ENCODE measurements around the gene N4BP2L1. TPM values are rescaled to one million over a fixed set of nuclear protein-coding genes. Genes with fewer than 3 reads are reported as not detected.
"Not testable (repeated sequence)": the region's sequence is repeated elsewhere in the genome, so short reads cannot be mapped to it uniquely, and the experiment has no call there.

Gene N4BP2L1
- total RNA-seq, 2 experiments from 2014 or later: 22.1 to 24.0 TPM

GRCh38 chr13:32384702-32385101 is 43.2 kb downstream of the N4BP2L1 start:
- Mint-ChIP-seq H3K9me3 (no peaks in the 10 kb centered on the region), H3K27ac (no peak overlapping the region), H3K4me1 (ENCODE audit: low read depth) (no peaks in the 10 kb centered on the region), H3K27me3 (no peaks in the 10 kb centered on the region), H3K4me3 (no peak overlapping the region), H3K36me3 (peaks cover 6% of the 10 kb centered on the region)
- DNase-seq: no peak
- CTCF ChIA-PET: interaction anchor here (1.0 kb wide), 1 partner anchor 266 kb away, joined by 3 read pairs; no protein-coding TSS in a partner anchor
- POLR2A ChIA-PET: no interaction called here
- intact Hi-C loops (cut with micrococcal nuclease): no loop called here

GRCh38 chr13:32383836-32384618 is 43.9 kb downstream of the N4BP2L1 start:
- Mint-ChIP-seq H3K27ac (no peak overlapping the region), H3K9me3 (no peaks in the 10 kb centered on the region), H3K27me3 (no peaks in the 10 kb centered on the region), H3K4me1 (ENCODE audit: low read depth) (no peaks in the 10 kb centered on the region), H3K36me3 (peaks cover 6% of the 10 kb centered on the region), H3K4me3 (no peak overlapping the region)
- CTCF ChIA-PET: no interaction called here
- DNase-seq: no peak
- POLR2A ChIA-PET: no interaction called here
- intact Hi-C loops (cut with micrococcal nuclease): no loop called here

GRCh38 chr13:32381539-32381938 is 46.4 kb downstream of the N4BP2L1 start:
- H3K4me1 Mint-ChIP-seq (ENCODE audit: low read depth): no peaks in the 10 kb centered on the region
- no peaks in the 10 kb centered on the region for H3K27me3 Mint-ChIP-seq
- no peak overlapping the region for H3K27ac Mint-ChIP-seq
- CTCF ChIA-PET: interaction anchor here (0.7 to 3.8 kb wide), 8 partner anchors 9 to 1319 kb away, joined by 3 to 26 read pairs (median 3); no protein-coding TSS in a partner anchor
- H3K36me3 Mint-ChIP-seq: peaks cover 4% of the 10 kb centered on the region
- peak; percentile 11 for DNase-seq
- intact Hi-C loops (cut with micrococcal nuclease): loop anchor here (1.0 kb wide), 2 partner anchors 62 to 200 kb away; no protein-coding TSS in a partner anchor
- H3K9me3 Mint-ChIP-seq: no peaks in the 10 kb centered on the region
- H3K4me3 Mint-ChIP-seq: no peak overlapping the region
- POLR2A ChIA-PET: no interaction called here

GRCh38 chr13:32378012-32378411 is 49.9 kb downstream of the N4BP2L1 start:
- no peaks in the 10 kb centered on the region for H3K4me1 Mint-ChIP-seq (ENCODE audit: low read depth)
- CTCF ChIA-PET: interaction anchor here (0.7 kb wide), 1 partner anchor 1314 kb away, joined by 3 read pairs; no protein-coding TSS in a partner anchor
- POLR2A ChIA-PET: no interaction called here
- H3K36me3 Mint-ChIP-seq: peaks cover 21% of the 10 kb centered on the region
- H3K9me3 Mint-ChIP-seq: no peaks in the 10 kb centered on the region
- intact Hi-C loops (cut with micrococcal nuclease): no loop called here
- no peak overlapping the region for H3K4me3 Mint-ChIP-seq
- DNase-seq: no peak
- H3K27me3 Mint-ChIP-seq: no peaks in the 10 kb centered on the region
- no peak overlapping the region for H3K27ac Mint-ChIP-seq

GRCh38 chr13:32376642-32377415 is 51.1 kb downstream of the N4BP2L1 start:
- H3K9me3 Mint-ChIP-seq: no peaks in the 10 kb centered on the region
- no peak overlapping the region for H3K27ac Mint-ChIP-seq
- H3K36me3 Mint-ChIP-seq: peaks cover 31% of the 10 kb centered on the region
- no peaks in the 10 kb centered on the region for H3K27me3 Mint-ChIP-seq
- ChIA-PET POLR2A (no interaction called here), CTCF (no interaction called here)
- no peak for DNase-seq
- H3K4me1 Mint-ChIP-seq (ENCODE audit: low read depth): no peaks in the 10 kb centered on the region
- intact Hi-C loops (cut with micrococcal nuclease): no loop called here
- no peak overlapping the region for H3K4me3 Mint-ChIP-seq

- Mint-ChIP-seq H3K9me3 (no peaks in the 10 kb centered on the region), H3K4me1 (ENCODE audit: low read depth) (no peaks in the 10 kb centered on the region), H3K36me3 (peaks cover 35% of the 10 kb centered on the region), H3K27me3 (no peaks in the 10 kb centered on the region), H3K27ac (no peak overlapping the region), H3K4me3 (no peak overlapping the region)
- POLR2A ChIA-PET: no interaction called here
- CTCF ChIA-PET: no interaction called here
- DNase-seq: no peak
- intact Hi-C loops (cut with micrococcal nuclease): no loop called here
Measured at GRCh38 chr13:32370805-32371204, 57.1 kb downstream of the N4BP2L1 start.

GRCh38 chr13:32362574-32362973 is 65.4 kb downstream of the N4BP2L1 start:
- no peaks in the 10 kb centered on the region for H3K9me3 Mint-ChIP-seq
- ChIA-PET CTCF (no interaction called here), POLR2A (no interaction called here)
- no peaks in the 10 kb centered on the region for H3K4me1 Mint-ChIP-seq (ENCODE audit: low read depth)
- H3K4me3 Mint-ChIP-seq: no peak overlapping the region
- peaks cover 25% of the 10 kb centered on the region for H3K36me3 Mint-ChIP-seq
- no peaks in the 10 kb centered on the region for H3K27me3 Mint-ChIP-seq
- no peak for DNase-seq
- H3K27ac Mint-ChIP-seq: no peak overlapping the region
- intact Hi-C loops (cut with micrococcal nuclease): no loop called here

- POLR2A ChIA-PET; H3K4me3 Mint-ChIP-seq; CTCF ChIA-PET; H3K9me3 Mint-ChIP-seq; H3K27ac Mint-ChIP-seq; H3K27me3 Mint-ChIP-seq; H3K4me1 Mint-ChIP-seq (ENCODE audit: low read depth); DNase-seq; intact Hi-C loops (cut with micrococcal nuclease): not testable (repeated sequence)
- peaks cover 20% of the 10 kb centered on the region for H3K36me3 Mint-ChIP-seq
Measured at GRCh38 chr13:32355935-32356334, 72.0 kb downstream of the N4BP2L1 start.

- DNase-seq: no peak
Measured at GRCh38 chr13:32354040-32354439, 73.9 kb downstream of the N4BP2L1 start.

GRCh38 chr13:32350839-32351441 is 77.0 kb downstream of the N4BP2L1 start:
- H3K27me3 Mint-ChIP-seq; CTCF ChIA-PET; H3K9me3 Mint-ChIP-seq; H3K27ac Mint-ChIP-seq; H3K4me1 Mint-ChIP-seq (ENCODE audit: low read depth); H3K4me3 Mint-ChIP-seq; intact Hi-C loops (cut with micrococcal nuclease); DNase-seq: not testable (repeated sequence)
- POLR2A ChIA-PET: interaction anchor here (0.6 kb wide), 1 partner anchor 9 kb away, joined by 3 read pairs; no protein-coding TSS in a partner anchor
- peaks cover 33% of the 10 kb centered on the region for H3K36me3 Mint-ChIP-seq

More at GRCh38 chr13:32354040-32354439, 73.9 kb downstream of the N4BP2L1 start:
- ChIA-PET POLR2A (no interaction called here), CTCF (no interaction called here)
- intact Hi-C loops (cut with micrococcal nuclease): no loop called here
- Mint-ChIP-seq H3K27me3 (no peaks in the 10 kb centered on the region), H3K36me3 (peaks cover 22% of the 10 kb centered on the region), H3K4me3 (no peak overlapping the region), H3K4me1 (ENCODE audit: low read depth) (no peaks in the 10 kb centered on the region), H3K9me3 (no peaks in the 10 kb centered on the region), H3K27ac (no peak overlapping the region)
